LoVo (cell line): Measurements from ENCODE around the gene GCGR.

Experiments used
- DNase-seq: peaks from one replicate; pipeline ENCODE4 v3.0.0-alpha.2; 2016; ENCODE audit warnings: low spot score

GCGR gene

DNA sequence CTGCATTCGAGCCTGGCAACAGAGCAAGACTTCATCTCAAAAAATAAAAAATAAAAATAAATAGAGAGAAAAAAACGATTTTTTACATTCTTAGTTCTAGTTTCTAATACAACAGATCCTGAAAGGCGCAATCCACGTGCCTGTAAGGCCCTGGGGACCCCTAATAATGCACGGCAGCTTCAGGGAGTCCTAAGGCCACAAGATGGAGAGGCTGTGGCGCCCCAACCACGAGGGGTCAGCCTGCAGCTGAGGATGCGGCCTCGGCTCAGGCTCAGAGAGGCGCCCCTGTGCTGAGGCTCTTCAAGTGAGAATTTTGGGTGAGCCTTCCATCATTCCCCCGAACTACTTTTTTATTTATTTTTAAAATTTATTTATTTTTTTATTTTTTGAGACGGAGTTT is 45.5 kb downstream of the GCGR start:
- no peak for DNase-seq

DNA sequence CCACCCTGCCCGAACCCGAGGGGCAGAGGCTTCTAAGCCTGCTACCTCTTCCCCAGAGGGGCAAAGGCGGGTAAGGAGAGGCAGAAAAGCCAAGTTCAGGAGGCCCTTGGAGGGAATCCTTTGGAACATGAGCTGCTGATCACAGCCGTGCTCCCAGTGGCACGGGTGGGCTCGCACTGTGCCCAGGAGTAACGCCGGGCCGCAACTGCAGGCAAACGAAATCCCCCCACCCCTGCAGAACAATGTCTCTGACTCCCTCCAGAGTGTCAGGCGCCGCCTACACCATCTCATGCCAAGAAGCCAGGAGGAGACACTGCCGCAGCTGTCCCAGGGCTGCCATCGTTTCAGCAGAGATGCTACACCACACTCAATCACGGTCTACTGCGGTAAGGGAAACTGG is 47.5 kb downstream of the GCGR start:
- DNase-seq: no peak

DNA sequence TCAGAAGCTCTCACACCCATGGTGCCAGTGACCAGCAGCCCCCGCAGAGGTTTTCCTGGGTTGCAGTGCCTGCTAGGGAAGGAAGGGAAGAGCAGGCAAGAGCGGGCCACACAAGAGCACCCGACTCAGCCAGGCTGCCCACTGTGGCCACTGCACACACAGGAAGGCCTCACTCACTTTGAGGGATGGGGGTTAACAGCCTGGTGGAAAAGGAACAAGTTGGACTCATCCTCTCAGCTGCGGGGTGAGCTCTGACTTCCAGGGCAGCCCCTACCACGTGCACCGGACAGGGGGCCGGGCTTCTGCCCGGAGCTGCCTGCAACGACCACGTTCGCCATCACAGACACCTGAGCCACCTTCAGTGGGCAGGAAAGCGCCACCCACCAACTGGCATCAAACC is 48.3 kb downstream of the GCGR start:
- DNase-seq: no peak

DNA sequence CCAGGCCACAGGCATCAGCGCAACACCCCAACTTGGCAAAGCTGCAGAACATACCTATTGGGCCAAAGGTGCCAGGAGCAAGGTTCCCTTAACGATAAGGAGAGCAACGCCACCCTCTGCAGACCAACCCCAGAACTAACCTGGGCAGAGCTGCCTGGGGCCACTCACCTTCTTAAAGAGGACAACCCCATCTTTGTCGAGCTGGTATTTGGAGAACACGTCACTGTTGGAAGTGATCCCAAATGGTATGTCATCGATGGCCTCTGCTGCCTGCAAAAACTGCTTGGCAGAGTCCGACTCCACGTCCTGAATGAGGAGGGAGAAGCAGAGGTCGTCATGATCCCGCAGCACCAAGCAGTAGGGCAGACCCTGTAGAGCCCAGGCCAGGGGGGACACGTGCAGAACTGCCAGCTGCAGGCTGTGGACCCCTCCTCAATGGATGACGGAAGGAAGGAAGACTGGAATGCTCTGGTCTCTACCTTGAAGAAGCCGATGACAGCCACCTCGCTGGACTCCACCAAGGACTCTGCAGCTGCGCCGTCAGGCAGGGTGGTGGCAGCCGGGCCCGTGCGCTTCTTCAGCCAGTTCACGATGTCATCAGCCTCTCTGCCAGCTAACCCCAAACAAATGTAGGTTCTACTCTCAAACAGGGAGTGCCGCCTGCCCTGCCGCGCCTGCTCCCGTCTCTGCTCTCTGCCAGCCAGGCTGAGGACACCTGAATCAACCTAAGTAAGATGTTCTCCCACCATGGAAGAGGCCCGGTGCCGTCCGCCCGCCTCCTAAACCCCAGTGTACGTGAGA is 51.2 kb downstream of the GCGR start:
- DNase-seq: no peak

DNA sequence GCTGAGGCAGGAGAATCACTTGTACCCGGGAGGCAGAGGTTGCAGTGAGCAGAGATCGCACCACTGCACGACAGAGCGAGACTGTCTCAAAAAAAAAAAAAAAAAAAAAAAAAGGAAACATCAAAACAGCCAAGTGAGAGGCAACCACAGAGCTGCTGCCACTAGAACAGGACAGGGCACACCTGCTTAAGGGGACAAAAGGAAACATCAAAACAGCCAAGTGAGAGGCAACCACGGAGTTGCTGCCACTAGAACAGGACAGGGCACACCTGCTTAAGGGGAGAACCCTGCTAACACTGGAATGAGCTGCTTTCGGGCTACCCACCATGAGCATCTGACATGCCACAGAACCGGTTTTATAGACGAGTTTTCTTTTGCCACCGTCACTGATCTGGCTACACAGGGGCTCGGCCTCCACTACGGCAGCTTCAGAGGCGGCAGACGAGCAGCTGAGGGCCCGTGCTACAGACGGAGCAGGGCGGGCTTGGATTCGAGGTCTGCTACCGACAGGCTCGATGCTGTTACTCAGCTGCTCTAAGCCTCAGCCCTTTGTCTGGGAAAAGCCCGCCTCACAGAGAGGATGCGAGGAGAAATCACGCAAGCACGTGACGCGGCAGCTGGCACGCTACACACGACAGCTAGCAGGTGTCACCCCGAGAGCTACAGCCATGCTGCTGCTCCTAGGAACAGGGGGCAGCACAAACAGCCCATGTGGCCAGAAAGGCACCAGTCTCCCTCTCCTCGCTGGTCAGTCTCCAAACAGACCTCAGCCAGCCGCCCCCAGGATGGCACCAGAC is 54.4 kb downstream of the GCGR start:
- DNase-seq: no peak

DNA sequence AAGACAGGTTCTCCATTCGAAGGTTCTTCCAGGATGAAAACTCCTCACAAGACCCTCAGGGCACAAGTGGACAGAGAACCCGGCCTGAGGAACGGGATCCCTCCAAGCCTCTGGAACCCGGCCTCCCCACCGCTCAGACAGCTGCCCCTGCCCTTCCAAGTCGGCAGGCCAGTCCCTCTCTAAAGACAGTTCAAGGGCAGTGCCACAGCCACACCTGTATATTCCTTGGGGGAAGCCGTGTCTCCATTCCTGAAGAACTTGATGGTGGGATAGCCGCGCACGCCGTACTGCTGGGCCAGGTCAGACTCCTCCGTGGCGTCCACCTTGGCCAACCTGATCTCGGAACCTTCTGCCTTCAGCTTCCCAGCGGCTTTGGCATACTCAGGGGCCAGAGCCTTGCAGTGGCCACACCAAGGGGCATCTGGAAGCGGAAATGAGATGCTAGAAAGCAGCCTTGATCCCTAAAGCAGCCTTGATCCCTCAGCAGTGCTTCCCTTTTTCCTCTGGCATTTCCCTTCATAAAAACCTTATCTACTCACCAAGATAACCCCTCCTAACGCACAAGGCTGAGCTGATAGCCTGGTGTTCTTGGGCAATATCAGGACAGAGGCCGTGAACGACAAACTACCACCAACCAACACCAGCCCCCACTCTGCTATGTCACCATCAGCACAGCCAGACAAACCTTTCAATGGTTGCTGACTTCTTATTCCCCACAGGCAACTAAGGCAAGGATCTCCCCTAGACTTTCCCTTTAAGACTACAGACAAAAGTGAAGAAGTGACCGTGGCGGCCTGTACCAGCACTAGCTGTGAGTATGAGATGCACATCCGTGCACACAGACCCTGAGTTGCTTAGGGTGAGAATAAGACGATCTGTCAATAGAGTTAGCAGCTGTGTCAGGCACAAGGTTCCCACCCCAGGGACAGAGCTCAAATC is 55.3 kb downstream of the GCGR start:
- DNase-seq: no peak

DNA sequence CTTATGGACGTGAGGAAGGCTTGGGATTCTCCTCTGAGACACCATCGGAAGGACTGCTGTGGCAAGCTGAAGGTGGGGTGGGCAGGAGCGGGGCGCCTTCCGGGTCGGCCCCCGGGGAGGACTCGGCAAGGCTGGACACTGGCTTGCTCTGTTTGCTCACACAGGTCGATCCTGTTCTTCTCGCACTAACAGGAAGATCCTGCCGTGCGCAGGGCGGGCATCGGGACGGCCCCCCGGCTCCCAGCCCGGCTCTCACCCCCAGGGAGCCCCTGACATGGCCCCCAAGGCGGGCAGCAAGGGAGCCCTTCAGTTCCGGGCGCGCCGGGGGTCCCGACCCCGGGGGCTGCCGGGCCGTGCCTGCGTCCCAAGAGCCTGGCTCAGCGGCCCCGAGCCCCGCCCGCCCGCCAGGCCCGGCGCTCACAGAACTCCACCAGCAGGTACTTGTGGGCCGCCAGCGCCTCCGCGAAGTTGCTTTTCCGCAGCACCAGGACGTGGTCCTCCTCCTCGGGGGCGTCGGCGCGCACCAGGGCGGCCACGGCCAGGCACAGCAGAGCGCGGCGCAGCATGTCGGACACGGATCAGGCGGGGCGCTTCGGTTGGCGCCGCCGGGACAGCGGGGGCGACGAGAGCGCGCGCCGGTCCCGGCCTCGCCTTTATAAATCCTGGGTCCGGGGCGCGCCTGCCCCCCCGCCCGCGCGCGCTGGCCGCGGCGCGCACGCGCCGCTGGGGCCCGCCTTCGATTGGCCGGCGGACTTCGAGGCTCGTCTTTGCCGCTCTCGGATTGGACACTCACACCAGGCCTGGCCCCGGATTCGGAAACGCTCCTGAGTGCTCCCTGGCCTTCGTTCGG is 56.2 kb downstream of the GCGR start, which contains the start of gene P4HB:
P4HB (minus strand) TSS at position 630 of the 850 bp plus-strand sequence; CDS start at position 566, 64 bp downstream.
- no peak for DNase-seq

DNA sequence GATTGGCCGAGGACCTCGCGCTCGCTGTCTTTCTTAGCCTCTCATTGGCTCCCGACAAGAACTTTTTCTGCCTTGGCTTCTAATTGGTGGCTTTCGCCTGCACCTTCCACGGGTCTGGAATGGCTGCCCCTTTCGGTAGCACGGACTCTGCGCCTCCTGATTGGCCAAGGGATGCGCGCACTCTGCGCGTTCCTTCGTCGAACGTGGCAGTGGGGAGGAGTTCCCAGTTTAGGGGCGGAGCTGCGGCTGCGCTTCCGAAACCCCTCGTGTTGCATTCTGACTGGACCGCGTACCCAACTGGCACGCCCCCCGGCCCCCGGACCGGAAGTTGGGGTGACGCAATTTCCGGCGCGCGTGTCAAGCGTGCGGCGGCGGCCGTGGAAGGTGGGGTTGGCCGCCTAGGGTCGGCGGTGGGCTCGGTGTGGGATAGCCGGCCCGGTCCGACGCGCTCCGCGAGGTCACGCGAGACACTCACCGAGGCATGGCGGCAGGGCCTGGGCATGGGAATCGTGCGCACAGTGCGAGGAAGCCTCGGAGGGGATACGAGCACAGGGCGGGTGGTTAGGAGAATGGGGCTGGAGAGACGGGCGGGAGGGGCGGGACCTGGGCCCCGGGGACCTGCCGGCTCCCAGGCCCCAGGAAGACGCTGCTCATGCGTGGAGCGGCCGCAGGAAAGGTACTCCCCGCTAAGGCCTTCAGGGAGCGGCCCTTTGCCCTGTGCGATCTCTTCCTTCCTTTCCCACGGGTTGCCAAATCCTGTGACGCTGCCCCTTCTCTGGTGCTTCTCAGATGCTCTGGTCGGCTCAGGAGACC is 57.0 kb downstream of the GCGR start:
- peak; percentile 100 for DNase-seq

DNA sequence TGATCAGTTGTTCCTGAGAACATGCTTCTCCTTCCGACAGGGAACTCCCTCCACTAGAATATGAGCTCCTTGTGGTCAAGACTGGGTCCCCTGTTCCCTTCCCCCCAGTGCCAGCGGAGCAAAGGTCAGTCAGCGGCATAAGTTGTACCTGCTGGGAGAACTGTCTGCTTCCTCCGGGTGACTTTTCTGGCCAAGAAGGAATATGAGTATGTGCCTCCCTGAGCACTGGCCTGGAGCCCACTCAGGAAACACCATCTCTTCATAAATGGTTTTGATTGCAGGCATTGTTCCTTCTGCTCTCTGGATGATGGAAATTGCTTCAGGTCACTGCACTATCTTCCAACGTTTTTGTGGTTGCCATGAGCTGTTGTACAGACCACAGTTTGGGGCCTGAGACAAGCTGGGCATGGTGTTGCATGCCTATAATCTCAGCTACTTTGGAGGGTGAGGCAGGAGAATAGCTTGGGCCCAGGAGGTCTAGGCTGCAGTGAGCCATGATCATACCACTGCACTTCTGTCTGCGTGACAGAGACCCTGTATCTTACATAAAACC is 59.2 kb downstream of the GCGR start:
- no peak for DNase-seq
